ENCODE data around the gene PHF2.

Gene PHF2

GRCh38 chr9:93624977-93625376 lies 48.6 kb downstream of the PHF2 start:
- Histone ChIP-seq H3K27me3 (ENCODE audit: insufficient read depth, low read depth, severe bottlenecking) (no peaks in the 10 kb centered on the region), H3K9me3 (ENCODE audit: severe bottlenecking) (peaks cover 2% of the 10 kb centered on the region), H3K36me3 (no peaks in the 10 kb centered on the region), H3K27ac (no peak overlapping the region), H3K4me3 (ENCODE audit: low read depth, low read length) (no peak overlapping the region)
- DNase-seq = no peak
- TF ChIP-seq CTCF (IDR thresholded peaks at IDR 0.05; ENCODE audit: low read depth, low read length) = no peak

GRCh38 chr9:93629920-93630319 lies 53.5 kb downstream of the PHF2 start:
- Histone ChIP-seq H3K9me3 (ENCODE audit: severe bottlenecking) (peaks cover 2% of the 10 kb centered on the region), H3K27ac (no peak overlapping the region), H3K4me3 (ENCODE audit: low read depth, low read length) (no peak overlapping the region), H3K27me3 (ENCODE audit: insufficient read depth, low read depth, severe bottlenecking) (no peaks in the 10 kb centered on the region), H3K36me3 (peaks cover 10% of the 10 kb centered on the region)
- no peak for DNase-seq
- TF ChIP-seq CTCF (IDR thresholded peaks at IDR 0.05; ENCODE audit: low read depth, low read length) = no peak

GRCh38 chr9:93630806-93631411 lies 54.5 kb downstream of the PHF2 start:
- no peak for DNase-seq
- TF ChIP-seq CTCF (IDR thresholded peaks at IDR 0.05; ENCODE audit: low read depth, low read length) = no peak
- H3K9me3 ChIP-seq (ENCODE audit: severe bottlenecking) = peaks cover 2% of the 10 kb centered on the region
- H3K4me3 ChIP-seq (ENCODE audit: low read depth, low read length) = no peak overlapping the region
- H3K27ac ChIP-seq = no peak overlapping the region
- H3K36me3 ChIP-seq = peaks cover 11% of the 10 kb centered on the region
- H3K27me3 ChIP-seq (ENCODE audit: insufficient read depth, low read depth, severe bottlenecking) = no peaks in the 10 kb centered on the region

- Histone ChIP-seq H3K27me3 (ENCODE audit: insufficient read depth, low read depth, severe bottlenecking) (no peaks in the 10 kb centered on the region), H3K4me3 (ENCODE audit: low read depth, low read length) (no peak overlapping the region), H3K27ac (no peak overlapping the region), H3K36me3 (peaks cover 31% of the 10 kb centered on the region), H3K9me3 (ENCODE audit: severe bottlenecking) (peaks cover 14% of the 10 kb centered on the region)
- no peak for DNase-seq
- no peak for TF ChIP-seq CTCF (IDR thresholded peaks at IDR 0.05; ENCODE audit: low read depth, low read length)
Measured at GRCh38 chr9:93633492-93634221, 57.3 kb downstream of the PHF2 start.

GRCh38 chr9:93634311-93635185 lies 58.2 kb downstream of the PHF2 start:
- no peak for DNase-seq
- TF ChIP-seq CTCF (IDR thresholded peaks at IDR 0.05; ENCODE audit: low read depth, low read length) = no peak
- H3K9me3 ChIP-seq (ENCODE audit: severe bottlenecking) = peaks cover 12% of the 10 kb centered on the region
- no peak overlapping the region for H3K4me3 ChIP-seq (ENCODE audit: low read depth, low read length)
- no peaks in the 10 kb centered on the region for H3K27me3 ChIP-seq (ENCODE audit: insufficient read depth, low read depth, severe bottlenecking)
- H3K27ac ChIP-seq = no peak overlapping the region
- H3K36me3 ChIP-seq = peaks cover 34% of the 10 kb centered on the region

Measured in WERI-Rb-1 (cell line).